ENCODE data around the gene PSMD11. TPM values are rescaled to one million over a fixed set of nuclear protein-coding genes. Genes with fewer than 3 reads are reported as not detected.
A peak's percentile ranks its signal among the peaks of the same experiment; 100 is the strongest.

The PSMD11 gene
- total and polyA plus RNA-seq, 2 donors (not counting 3 experiments of a cell fraction or from before 2014, with no cell fraction given), result 59.4 to 153 TPM

DNA sequence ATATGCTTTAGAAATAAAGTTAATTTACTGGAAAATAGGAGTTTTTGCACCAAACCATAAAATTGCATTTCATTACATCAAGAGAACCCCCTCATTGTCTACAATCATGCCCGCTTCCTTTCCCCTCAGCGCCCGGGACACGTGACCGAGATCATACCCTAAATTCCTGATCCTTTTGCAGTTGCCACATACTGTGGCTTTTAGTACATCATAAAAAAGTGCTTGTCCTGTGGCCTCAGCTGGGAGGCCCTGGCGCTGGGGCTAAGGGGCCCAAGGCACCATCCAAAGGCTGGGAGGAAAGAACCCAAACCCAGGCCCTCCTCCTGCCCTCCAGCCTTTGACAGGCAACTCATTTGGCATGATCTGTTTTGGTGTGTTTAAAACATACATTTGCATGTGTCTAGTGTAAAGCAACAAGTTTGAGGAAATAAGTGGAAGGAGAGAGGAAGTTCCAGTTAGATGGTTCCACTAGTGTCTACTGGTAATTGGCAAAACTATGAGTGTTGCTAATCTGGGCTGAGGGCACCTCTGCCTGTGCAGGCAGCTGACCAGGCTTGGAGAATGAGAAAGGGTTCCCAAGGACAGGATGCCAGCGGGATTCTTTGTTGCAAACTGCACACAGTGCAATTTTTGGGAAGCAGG, 48.5 kb downstream of the PSMD11 start:
- CTCF ChIA-PET, result interaction anchor here (1.5 kb wide), 1 partner anchor 262 kb away, joined by 5 read pairs; no protein-coding TSS in a partner anchor
- no peak overlapping the region for H3K4me3 ChIP-seq (replicated peaks in 1 of 3; ENCODE audit: insufficient read depth in 1 of 3, low read depth in 1 of 3, low read length in 3 of 3)
- POLR2A ChIA-PET, result no interaction called here
- intact Hi-C loops (cut with micrococcal nuclease) (no loop called here), dilution Hi-C loops (cut with MboI; ENCODE audit: extremely low pct_ligation_motif_present, low sequenced_read_pairs) (no loop called here)
- no peak overlapping the region for H2AFZ ChIP-seq (ENCODE audit: low read depth, low read length)
- H3K4me2 ChIP-seq (ENCODE audit: insufficient read depth, low read length), result no peak overlapping the region
- FAIRE-seq, result no peak
- H4K20me1 ChIP-seq (replicated peaks; ENCODE audit: control insufficient read depth, extremely low read depth, insufficient read depth, low read length), result no peaks in the 10 kb centered on the region
- no peaks in the 10 kb centered on the region for H3K36me3 ChIP-seq (ENCODE audit: control insufficient read depth in 2 of 2, extremely low read depth in 1 of 2, insufficient read depth in 2 of 2, low read length in 2 of 2)
- H3K9me3 ChIP-seq (replicated peaks; ENCODE audit: control insufficient read depth, insufficient read depth, low read length), result no peaks in the 10 kb centered on the region
- no peak for TF ChIP-seq JUN (IDR thresholded peaks at IDR 0.05; ENCODE audit: borderline replicate concordance, insufficient read depth, insufficient read length, low read depth)
- no peak for TF ChIP-seq EZH2 (IDR thresholded peaks at IDR 0.05; ENCODE audit: borderline replicate concordance, low read depth, low read length, severe bottlenecking)
- H3K9me1 ChIP-seq (replicated peaks; ENCODE audit: control insufficient read depth, extremely low read depth, insufficient read depth, low read length), result no peaks in the 10 kb centered on the region
- peaks cover 2% of the 10 kb centered on the region for H3K4me1 ChIP-seq (ENCODE audit: control insufficient read depth, extremely low read depth, insufficient read depth, low read length)
- DNase-seq (ENCODE audit: low read depth, low spot score), result no peak
- H3K27me3 ChIP-seq (ENCODE audit: control insufficient read depth in 2 of 2, insufficient read depth in 2 of 2, low read length in 2 of 2), result no peaks in the 10 kb centered on the region
- no peak overlapping the region for H3K9ac ChIP-seq (replicated peaks; ENCODE audit: extremely low read depth, insufficient read depth, low read length)
- BruUV-seq (replicated peaks), result TSS peak; percentile 66
- no peak overlapping the region for H3K27ac ChIP-seq (ENCODE audit: insufficient read depth, low read depth, low read length)
- peaks cover 2% of the 10 kb centered on the region for H3K79me2 ChIP-seq (ENCODE audit: control insufficient read depth, insufficient read depth, low read length)

- Histone ChIP-seq H3K4me1 (ENCODE audit: control insufficient read depth, extremely low read depth, insufficient read depth, low read length) (no peaks in the 10 kb centered on the region), H3K4me2 (ENCODE audit: insufficient read depth, low read length) (no peak overlapping the region), H3K9ac (replicated peaks; ENCODE audit: extremely low read depth, insufficient read depth, low read length) (no peak overlapping the region), H3K27ac (ENCODE audit: insufficient read depth, low read depth, low read length) (no peak overlapping the region), H3K9me1 (replicated peaks; ENCODE audit: control insufficient read depth, extremely low read depth, insufficient read depth, low read length) (no peaks in the 10 kb centered on the region), H3K4me3 (replicated peaks in 1 of 3; ENCODE audit: insufficient read depth in 1 of 3, low read depth in 1 of 3, low read length in 3 of 3) (no peak overlapping the region), H3K36me3 (ENCODE audit: control insufficient read depth in 2 of 2, extremely low read depth in 1 of 2, insufficient read depth in 2 of 2, low read length in 2 of 2) (no peaks in the 10 kb centered on the region), H2AFZ (ENCODE audit: low read depth, low read length) (no peak overlapping the region), H3K9me3 (replicated peaks; ENCODE audit: control insufficient read depth, insufficient read depth, low read length) (no peaks in the 10 kb centered on the region), H3K27me3 (ENCODE audit: control insufficient read depth in 2 of 2, insufficient read depth in 2 of 2, low read length in 2 of 2) (no peaks in the 10 kb centered on the region), H4K20me1 (replicated peaks; ENCODE audit: control insufficient read depth, extremely low read depth, insufficient read depth, low read length) (no peaks in the 10 kb centered on the region), H3K79me2 (ENCODE audit: control insufficient read depth, insufficient read depth, low read length) (no peaks in the 10 kb centered on the region)
- BruUV-seq (replicated peaks), result no TSS peak
- intact Hi-C loops (cut with micrococcal nuclease), result no loop called here
- TF ChIP-seq, protein P1, sequence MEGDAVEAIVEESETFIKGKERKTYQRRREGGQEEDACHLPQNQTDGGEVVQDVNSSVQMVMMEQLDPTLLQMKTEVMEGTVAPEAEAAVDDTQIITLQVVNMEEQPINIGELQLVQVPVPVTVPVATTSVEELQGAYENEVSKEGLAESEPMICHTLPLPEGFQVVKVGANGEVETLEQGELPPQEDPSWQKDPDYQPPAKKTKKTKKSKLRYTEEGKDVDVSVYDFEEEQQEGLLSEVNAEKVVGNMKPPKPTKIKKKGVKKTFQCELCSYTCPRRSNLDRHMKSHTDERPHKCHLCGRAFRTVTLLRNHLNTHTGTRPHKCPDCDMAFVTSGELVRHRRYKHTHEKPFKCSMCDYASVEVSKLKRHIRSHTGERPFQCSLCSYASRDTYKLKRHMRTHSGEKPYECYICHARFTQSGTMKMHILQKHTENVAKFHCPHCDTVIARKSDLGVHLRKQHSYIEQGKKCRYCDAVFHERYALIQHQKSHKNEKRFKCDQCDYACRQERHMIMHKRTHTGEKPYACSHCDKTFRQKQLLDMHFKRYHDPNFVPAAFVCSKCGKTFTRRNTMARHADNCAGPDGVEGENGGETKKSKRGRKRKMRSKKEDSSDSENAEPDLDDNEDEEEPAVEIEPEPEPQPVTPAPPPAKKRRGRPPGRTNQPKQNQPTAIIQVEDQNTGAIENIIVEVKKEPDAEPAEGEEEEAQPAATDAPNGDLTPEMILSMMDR (IDR thresholded peaks at IDR 0.05; ENCODE audit: extremely low read depth in 1 of 2, insufficient read depth in 1 of 2, low read depth in 1 of 2, low read length in 2 of 2), result no peak
- TF ChIP-seq POLR2AphosphoS5 (IDR thresholded peaks at IDR 0.05; ENCODE audit: insufficient read depth, low read depth, low read length) (no peak), JUN (IDR thresholded peaks at IDR 0.05; ENCODE audit: borderline replicate concordance, insufficient read depth, insufficient read length, low read depth) (no peak), FOS (IDR thresholded peaks at IDR 0.05; ENCODE audit: borderline replicate concordance, insufficient read depth, low read length) (no peak), EZH2 (IDR thresholded peaks at IDR 0.05; ENCODE audit: borderline replicate concordance, low read depth, low read length, severe bottlenecking) (no peak), MYC (IDR thresholded peaks at IDR 0.05; ENCODE audit: low read depth, low read length) (no peak), POLR2A (IDR thresholded peaks at IDR 0.05; ENCODE audit: low read depth, low read length) (no peak), GATA2 (IDR thresholded peaks at IDR 0.05; ENCODE audit: insufficient read depth, insufficient read length, low read depth, low read length) (no peak)
- TF ChIP-seq, protein P2, sequence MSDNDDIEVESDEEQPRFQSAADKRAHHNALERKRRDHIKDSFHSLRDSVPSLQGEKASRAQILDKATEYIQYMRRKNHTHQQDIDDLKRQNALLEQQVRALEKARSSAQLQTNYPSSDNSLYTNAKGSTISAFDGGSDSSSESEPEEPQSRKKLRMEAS (IDR thresholded peaks at IDR 0.05; ENCODE audit: insufficient read depth, insufficient read length), result no peak
- ChIA-PET POLR2A (no interaction called here), CTCF (no interaction called here)
- dilution Hi-C loops (cut with MboI; ENCODE audit: extremely low pct_ligation_motif_present, low sequenced_read_pairs), result no loop called here
- no peak for FAIRE-seq
- no peak for DNase-seq (ENCODE audit: low read depth, low spot score)
These were observed 49.3 kb downstream of the PSMD11 start for GRCh38 chr17:32493571-32493970.
